ENCODE results near the gene TTC28.

The TTC28 gene

GRCh38 chr22:28125799-28126198 is 553.8 kb downstream of the TTC28 start:
- Histone ChIP-seq H3K4me3 (ENCODE audit: low read length in 2 of 2) (no peak overlapping the region), H3K27me3 (ENCODE audit: control insufficient read depth in 2 of 2, insufficient read depth in 2 of 2, low read length in 2 of 2) (no peaks in the 10 kb centered on the region), H3K9ac (ENCODE audit: low read depth in 1 of 2, low read length in 2 of 2) (no peak overlapping the region), H3K36me3 (ENCODE audit: control insufficient read depth in 2 of 2, insufficient read depth in 2 of 2, low read length in 2 of 2) (no peaks in the 10 kb centered on the region), H3K27ac (ENCODE audit: low read depth in 2 of 2, low read length in 2 of 2) (no peak overlapping the region), H3K4me1 (ENCODE audit: control insufficient read depth in 2 of 2, insufficient read depth in 2 of 2, low read length in 2 of 2) (no peaks in the 10 kb centered on the region), H3K9me3 (ENCODE audit: control insufficient read depth in 2 of 2, low read length in 2 of 2) (no peaks in the 10 kb centered on the region)

GRCh38 chr22:28123989-28124766 is 555.5 kb downstream of the TTC28 start:
- Histone ChIP-seq H3K27ac (ENCODE audit: low read depth in 2 of 2, low read length in 2 of 2) (no peak overlapping the region), H3K9ac (ENCODE audit: low read depth in 1 of 2, low read length in 2 of 2) (no peak overlapping the region), H3K9me3 (ENCODE audit: control insufficient read depth in 2 of 2, low read length in 2 of 2) (no peaks in the 10 kb centered on the region), H3K4me1 (ENCODE audit: control insufficient read depth in 2 of 2, insufficient read depth in 2 of 2, low read length in 2 of 2) (no peaks in the 10 kb centered on the region), H3K36me3 (ENCODE audit: control insufficient read depth in 2 of 2, insufficient read depth in 2 of 2, low read length in 2 of 2) (no peaks in the 10 kb centered on the region), H3K27me3 (ENCODE audit: control insufficient read depth in 2 of 2, insufficient read depth in 2 of 2, low read length in 2 of 2) (no peaks in the 10 kb centered on the region), H3K4me3 (ENCODE audit: low read length in 2 of 2) (no peak overlapping the region)

- no peak overlapping the region for H3K27ac ChIP-seq (ENCODE audit: low read depth in 2 of 2, low read length in 2 of 2)
- H3K9ac ChIP-seq (ENCODE audit: low read depth in 1 of 2, low read length in 2 of 2), result no peak overlapping the region
- H3K9me3 ChIP-seq (ENCODE audit: control insufficient read depth in 2 of 2, low read length in 2 of 2), result no peaks in the 10 kb centered on the region
- no peaks in the 10 kb centered on the region for H3K4me1 ChIP-seq (ENCODE audit: control insufficient read depth in 2 of 2, insufficient read depth in 2 of 2, low read length in 2 of 2)
- H3K36me3 ChIP-seq (ENCODE audit: control insufficient read depth in 2 of 2, insufficient read depth in 2 of 2, low read length in 2 of 2), result no peaks in the 10 kb centered on the region
- H3K27me3 ChIP-seq (ENCODE audit: control insufficient read depth in 2 of 2, insufficient read depth in 2 of 2, low read length in 2 of 2), result no peaks in the 10 kb centered on the region
- no peak overlapping the region for H3K4me3 ChIP-seq (ENCODE audit: low read length in 2 of 2)
These were observed 558.7 kb downstream of the TTC28 start for GRCh38 chr22:28120691-28121592.

GRCh38 chr22:28118957-28119631 is 560.5 kb downstream of the TTC28 start:
- H3K9ac ChIP-seq (ENCODE audit: low read depth in 1 of 2, low read length in 2 of 2), result no peak overlapping the region
- no peaks in the 10 kb centered on the region for H3K9me3 ChIP-seq (ENCODE audit: control insufficient read depth in 2 of 2, low read length in 2 of 2)
- H3K4me3 ChIP-seq (ENCODE audit: low read length in 2 of 2), result no peak overlapping the region
- H3K27ac ChIP-seq (ENCODE audit: low read depth in 2 of 2, low read length in 2 of 2), result no peak overlapping the region
- H3K27me3 ChIP-seq (ENCODE audit: control insufficient read depth in 2 of 2, insufficient read depth in 2 of 2, low read length in 2 of 2), result no peaks in the 10 kb centered on the region
- no peaks in the 10 kb centered on the region for H3K4me1 ChIP-seq (ENCODE audit: control insufficient read depth in 2 of 2, insufficient read depth in 2 of 2, low read length in 2 of 2)
- H3K36me3 ChIP-seq (ENCODE audit: control insufficient read depth in 2 of 2, insufficient read depth in 2 of 2, low read length in 2 of 2), result no peaks in the 10 kb centered on the region

- no peaks in the 10 kb centered on the region for H3K27me3 ChIP-seq (ENCODE audit: control insufficient read depth in 2 of 2, insufficient read depth in 2 of 2, low read length in 2 of 2)
- no peak overlapping the region for H3K9ac ChIP-seq (ENCODE audit: low read depth in 1 of 2, low read length in 2 of 2)
- no peak overlapping the region for H3K4me3 ChIP-seq (ENCODE audit: low read length in 2 of 2)
- H3K27ac ChIP-seq (ENCODE audit: low read depth in 2 of 2, low read length in 2 of 2), result no peak overlapping the region
- no peaks in the 10 kb centered on the region for H3K9me3 ChIP-seq (ENCODE audit: control insufficient read depth in 2 of 2, low read length in 2 of 2)
- H3K4me1 ChIP-seq (ENCODE audit: control insufficient read depth in 2 of 2, insufficient read depth in 2 of 2, low read length in 2 of 2), result no peaks in the 10 kb centered on the region
- H3K36me3 ChIP-seq (ENCODE audit: control insufficient read depth in 2 of 2, insufficient read depth in 2 of 2, low read length in 2 of 2), result no peaks in the 10 kb centered on the region
These were observed 563.4 kb downstream of the TTC28 start for GRCh38 chr22:28116219-28116673.

GRCh38 chr22:28115426-28115825 is 564.2 kb downstream of the TTC28 start:
- Histone ChIP-seq H3K27ac (ENCODE audit: low read depth in 2 of 2, low read length in 2 of 2) (no peak overlapping the region), H3K9ac (ENCODE audit: low read depth in 1 of 2, low read length in 2 of 2) (no peak overlapping the region), H3K36me3 (ENCODE audit: control insufficient read depth in 2 of 2, insufficient read depth in 2 of 2, low read length in 2 of 2) (no peaks in the 10 kb centered on the region)

GRCh38 chr22:28112548-28113043 is 567.0 kb downstream of the TTC28 start:
- H3K4me1 ChIP-seq (ENCODE audit: control insufficient read depth in 2 of 2, insufficient read depth in 2 of 2, low read length in 2 of 2), result no peaks in the 10 kb centered on the region
- no peaks in the 10 kb centered on the region for H3K9me3 ChIP-seq (ENCODE audit: control insufficient read depth in 2 of 2, low read length in 2 of 2)
- no peak overlapping the region for H3K4me3 ChIP-seq (ENCODE audit: low read length in 2 of 2)
- H3K36me3 ChIP-seq (ENCODE audit: control insufficient read depth in 2 of 2, insufficient read depth in 2 of 2, low read length in 2 of 2), result no peaks in the 10 kb centered on the region
- H3K27ac ChIP-seq (ENCODE audit: low read depth in 2 of 2, low read length in 2 of 2), result no peak overlapping the region
- H3K27me3 ChIP-seq (ENCODE audit: control insufficient read depth in 2 of 2, insufficient read depth in 2 of 2, low read length in 2 of 2), result no peaks in the 10 kb centered on the region
- H3K9ac ChIP-seq (ENCODE audit: low read depth in 1 of 2, low read length in 2 of 2), result no peak overlapping the region

More at GRCh38 chr22:28115426-28115825, 564.2 kb downstream of the TTC28 start:
- Histone ChIP-seq H3K9me3 (ENCODE audit: control insufficient read depth in 2 of 2, low read length in 2 of 2) (no peaks in the 10 kb centered on the region), H3K4me3 (ENCODE audit: low read length in 2 of 2) (no peak overlapping the region), H3K4me1 (ENCODE audit: control insufficient read depth in 2 of 2, insufficient read depth in 2 of 2, low read length in 2 of 2) (no peaks in the 10 kb centered on the region), H3K27me3 (ENCODE audit: control insufficient read depth in 2 of 2, insufficient read depth in 2 of 2, low read length in 2 of 2) (no peaks in the 10 kb centered on the region)

- Histone ChIP-seq H3K4me1 (ENCODE audit: control insufficient read depth in 2 of 2, insufficient read depth in 2 of 2, low read length in 2 of 2) (no peaks in the 10 kb centered on the region), H3K36me3 (ENCODE audit: control insufficient read depth in 2 of 2, insufficient read depth in 2 of 2, low read length in 2 of 2) (no peaks in the 10 kb centered on the region), H3K27ac (ENCODE audit: low read depth in 2 of 2, low read length in 2 of 2) (no peak overlapping the region)
These were observed 567.5 kb downstream of the TTC28 start for GRCh38 chr22:28112190-28112544.

GRCh38 chr22:28111501-28112189 is 568.0 kb downstream of the TTC28 start:
- Histone ChIP-seq H3K27ac (ENCODE audit: low read depth in 2 of 2, low read length in 2 of 2) (no peak overlapping the region), H3K4me1 (ENCODE audit: control insufficient read depth in 2 of 2, insufficient read depth in 2 of 2, low read length in 2 of 2) (no peaks in the 10 kb centered on the region), H3K36me3 (ENCODE audit: control insufficient read depth in 2 of 2, insufficient read depth in 2 of 2, low read length in 2 of 2) (no peaks in the 10 kb centered on the region), H3K27me3 (ENCODE audit: control insufficient read depth in 2 of 2, insufficient read depth in 2 of 2, low read length in 2 of 2) (no peaks in the 10 kb centered on the region), H3K9me3 (ENCODE audit: control insufficient read depth in 2 of 2, low read length in 2 of 2) (no peaks in the 10 kb centered on the region), H3K4me3 (ENCODE audit: low read length in 2 of 2) (no peak overlapping the region), H3K9ac (ENCODE audit: low read depth in 1 of 2, low read length in 2 of 2) (no peak overlapping the region)

More at GRCh38 chr22:28112190-28112544, 567.5 kb downstream of the TTC28 start:
- no peak overlapping the region for H3K9ac ChIP-seq (ENCODE audit: low read depth in 1 of 2, low read length in 2 of 2)
- H3K9me3 ChIP-seq (ENCODE audit: control insufficient read depth in 2 of 2, low read length in 2 of 2), result no peaks in the 10 kb centered on the region
- no peaks in the 10 kb centered on the region for H3K27me3 ChIP-seq (ENCODE audit: control insufficient read depth in 2 of 2, insufficient read depth in 2 of 2, low read length in 2 of 2)
- no peak overlapping the region for H3K4me3 ChIP-seq (ENCODE audit: low read length in 2 of 2)

Data from mucosa of rectum (tissue), 2 donors.